ENCODE data around the gene CDK5RAP1.

The CDK5RAP1 gene

GRCh38 chr20:33387177-33387576, 14.1 kb downstream of the CDK5RAP1 start:
- DNase-seq (ENCODE audit: extremely low spot score), result no peak
- ChIA-PET POLR2A (no interaction called here), CTCF (interaction anchor here (1.2 kb wide), 1 partner anchor 14 kb away, joined by 3 read pairs; no protein-coding TSS in a partner anchor)
- TF ChIP-seq CTCF (IDR thresholded peaks at IDR 0.05; ENCODE audit: control extremely low read depth, extremely low read depth, low read depth, missing control alignments), result no peak

GRCh38 chr20:33386673-33387072, 14.6 kb downstream of the CDK5RAP1 start:
- CTCF ChIA-PET, result interaction anchor here (1.2 to 1.6 kb wide), 2 partner anchors 13 to 15 kb away, joined by 3 read pairs; partner anchors contain the start of gene CDK5RAP1

GRCh38 chr20:33377366-33377765, 24.0 kb downstream of the CDK5RAP1 start:
- ChIA-PET POLR2A (no interaction called here), CTCF (interaction anchor here (1.1 to 1.6 kb wide), 3 partner anchors 14 to 80 kb away, joined by 3 to 5 read pairs (median 4); no protein-coding TSS in a partner anchor)
- TF ChIP-seq CTCF (IDR thresholded peaks at IDR 0.05; ENCODE audit: control extremely low read depth, extremely low read depth, low read depth, missing control alignments), result no peak
- no peak for DNase-seq (ENCODE audit: extremely low spot score)

More at GRCh38 chr20:33386673-33387072, 14.6 kb downstream of the CDK5RAP1 start:
- POLR2A ChIA-PET, result no interaction called here
- no peak for TF ChIP-seq CTCF (IDR thresholded peaks at IDR 0.05; ENCODE audit: control extremely low read depth, extremely low read depth, low read depth, missing control alignments)
- no peak for DNase-seq (ENCODE audit: extremely low spot score)

GRCh38 chr20:33373735-33374605, 27.3 kb downstream of the CDK5RAP1 start:
- no peak for DNase-seq (ENCODE audit: extremely low spot score)
- CTCF ChIA-PET, result interaction anchor here (1.1 to 1.2 kb wide), 2 partner anchors 13 to 29 kb away, joined by 3 read pairs; no protein-coding TSS in a partner anchor
- no peak for TF ChIP-seq CTCF (IDR thresholded peaks at IDR 0.05; ENCODE audit: control extremely low read depth, extremely low read depth, low read depth, missing control alignments)
- POLR2A ChIA-PET, result no interaction called here

GRCh38 chr20:33372993-33373441, 28.3 kb downstream of the CDK5RAP1 start:
- no peak for DNase-seq (ENCODE audit: extremely low spot score)

GRCh38 chr20:33370291-33370690, 31.0 kb downstream of the CDK5RAP1 start:
- POLR2A ChIA-PET, result no interaction called here
- DNase-seq (ENCODE audit: extremely low spot score), result no peak
- CTCF ChIA-PET, result no interaction called here
- TF ChIP-seq CTCF (IDR thresholded peaks at IDR 0.05; ENCODE audit: control extremely low read depth, extremely low read depth, low read depth, missing control alignments), result no peak

More at GRCh38 chr20:33372993-33373441, 28.3 kb downstream of the CDK5RAP1 start:
- ChIA-PET CTCF (interaction anchor here (1.1 to 1.2 kb wide), 2 partner anchors 14 to 30 kb away, joined by 3 read pairs; no protein-coding TSS in a partner anchor), POLR2A (no interaction called here)
- TF ChIP-seq CTCF (IDR thresholded peaks at IDR 0.05; ENCODE audit: control extremely low read depth, extremely low read depth, low read depth, missing control alignments), result no peak

All from GM10248 (cell line).